K562 (cell line): ENCODE data around the gene SLAMF8. TPM values are rescaled to one million over a fixed set of nuclear protein-coding genes. Genes with fewer than 3 reads are reported as not detected.

Experiments
- ATAC-seq: fragments of 200-7000 bp; cut with Tn5 transposase; 3 replicates; pipeline ENCODE4 v1.9.1; 2020; ENCODE audit warnings: moderate library complexity
- BruUV-seq: library from RNA; stranded (reverse); fragments of 400-500 nt; replicated peaks from 2 replicates; lab custom pipeline; 2021; lab: Mats Ljungman, UMichigan
- CTCF ChIA-PET: fragments of 300-600 bp; formaldehyde crosslinking; extraction: SDS; loops from one replicate; lab custom pipeline; 2021; ENCODE audit warnings: low intra/inter-chr PET ratio; lab: Yijun Ruan, JAX
- POLR2A ChIA-PET: fragments of 300-600, 350-650 bp; sonication (Branson Sonifier 250); formaldehyde crosslinking; extraction: SDS; loops from one replicate; lab custom pipeline; 2021; ENCODE audit warnings: antibody characterized with exemption, inconsistent platforms; lab: Yijun Ruan, JAX
- DNase-seq, 4 experiments: peaks; one replicate each; pipeline versions ENCODE4 v3.0.0 to v3.0.0-alpha.2; 2011 to 2018; ENCODE audit warnings: low spot score in 3 of 4, mixed read lengths in 3 of 4; ENCODE audit errors: extremely low read depth in 1 of 4
- FAIRE-seq: peaks from 2 replicates; lab custom pipeline; 2011; peaks lifted over from hg19 to GRCh38; lab: Jason Lieb, UNC
- H2AFZ ChIP-seq: 2 replicates; pipeline ENCODE4 v1.6.0; 2011; ENCODE audit warnings: low read depth, low read length, control low read depth, inconsistent platforms
- H3K27ac ChIP-seq: fragments of 200-600 bp; 3 replicates; pipeline ENCODE4 v1.8.0; 2011; ENCODE audit warnings: low read depth, mild to moderate bottlenecking, control low read depth, inconsistent platforms, low read length, moderate library complexity, mixed read lengths; ENCODE audit errors: extremely low read depth
- H3K27me3 ChIP-seq, 2 experiments: fragments of 300-600 bp in 1 of 2; 2 replicates in 1 of 2; 3 replicates in 1 of 2; pipeline versions ENCODE4 v1.6.0 to v1.8.0; 2011; ENCODE audit warnings: inconsistent platforms in 2 of 2, low read length in 2 of 2, mild to moderate bottlenecking in 1 of 2, mixed read lengths in 1 of 2, moderate library complexity in 1 of 2; ENCODE audit not compliant: control insufficient read depth in 2 of 2, insufficient read depth in 2 of 2
- H3K36me3 ChIP-seq: fragments of 300-600 bp; 3 replicates; pipeline ENCODE4 v1.8.0; 2011; ENCODE audit warnings: mild to moderate bottlenecking, low read length, inconsistent platforms; ENCODE audit not compliant: control insufficient read depth, insufficient read depth
- H3K4me1 ChIP-seq, 2 experiments: fragments of 200-600 bp in 1 of 2; replicated peaks in 1 of 2; 2 replicates in 1 of 2; 3 replicates in 1 of 2; pipeline versions ENCODE4 v1.5.1 to v1.8.0; 2011; ENCODE audit warnings: inconsistent platforms in 2 of 2, low read length in 2 of 2, mild to moderate bottlenecking in 1 of 2, mixed read lengths in 1 of 2, moderate library complexity in 1 of 2; ENCODE audit not compliant: control insufficient read depth in 2 of 2, insufficient read depth in 2 of 2
- H3K4me2 ChIP-seq: 2 replicates; pipeline ENCODE4 v1.6.1; 2011; ENCODE audit warnings: low read length, control low read depth, inconsistent platforms, mixed read lengths; ENCODE audit not compliant: insufficient read depth
- H3K4me3 ChIP-seq: fragments of 200-600 bp; sonication (generic), shearing (Covaris generic); 2 replicates; pipeline ENCODE4 v1.5.1; 2016; ENCODE audit warnings: control low read depth, inconsistent platforms
- H3K79me2 ChIP-seq: fragments of 200-600 bp; 3 replicates; pipeline ENCODE4 v1.8.0; 2011; ENCODE audit warnings: low read length, inconsistent platforms; ENCODE audit not compliant: control insufficient read depth, insufficient read depth
- H3K9ac ChIP-seq, 2 experiments: 2 replicates each; pipeline versions ENCODE4 v1.6.0 to v1.6.1; 2011; ENCODE audit warnings: low read depth in 2 of 2, low read length in 2 of 2, control low read depth in 1 of 2, inconsistent platforms in 1 of 2, mild to moderate bottlenecking in 1 of 2, mixed read lengths in 1 of 2; ENCODE audit not compliant: insufficient read depth in 1 of 2
- H3K9me1 ChIP-seq: one replicate; pipeline ENCODE4 v1.6.0; 2011; ENCODE audit warnings: inconsistent platforms, mild to moderate bottlenecking, low read length, moderate library complexity; ENCODE audit not compliant: control insufficient read depth, insufficient read depth
- H3K9me3 ChIP-seq: replicated peaks from 2 replicates; pipeline ENCODE4 v1.5.1; 2011; ENCODE audit warnings: low read depth, low read length, inconsistent platforms; ENCODE audit not compliant: control insufficient read depth, insufficient read depth
- H4K20me1 ChIP-seq: replicated peaks from 2 replicates; pipeline ENCODE4 v1.6.1; 2011; ENCODE audit warnings: low read length, inconsistent platforms, mixed read lengths; ENCODE audit not compliant: control insufficient read depth, insufficient read depth
- ARHGAP35 ChIP-seq: fragments of 450-650 bp; IDR thresholded peaks from 2 replicates; pipeline ENCODE4 v1.6.1; 2018; ENCODE audit not compliant: partially characterized antibody
- BDP1 ChIP-seq: IDR thresholded peaks from 3 replicates; pipeline ENCODE4 v1.6.1; 2011; ENCODE audit not compliant: insufficient read length, insufficient read depth
- CBX5 ChIP-seq: IDR thresholded peaks from 2 replicates; pipeline ENCODE4 v1.6.1; 2014; ENCODE audit warnings: low read depth, borderline replicate concordance
- NFIX ChIP-seq: fragments of 250-450 bp; sonication (Bioruptor Pico); IDR thresholded peaks from 2 replicates; pipeline ENCODE4 v1.4.0; 2020; ENCODE audit warnings: low read depth, mild to moderate bottlenecking, moderate library complexity
- NFRKB ChIP-seq: fragments of 450-650 bp; IDR thresholded peaks from 2 replicates; pipeline ENCODE4 v1.6.1; 2016; ENCODE audit warnings: low read depth
- SMAD2 ChIP-seq: fragments of 150-350 bp; IDR thresholded peaks from 2 replicates; pipeline ENCODE4 v1.6.1; 2014; ENCODE audit warnings: low read depth, mild to moderate bottlenecking, low read length
- SMC3 ChIP-seq: conservative IDR thresholded peaks from 2 replicates; pipeline ENCODE4 v1.6.1; 2011; ENCODE audit warnings: low read depth, low read length, improper control_type of control experiment; ENCODE audit not compliant: insufficient read depth
- U2AF2 ChIP-seq: fragments of 200-400 bp; formaldehyde crosslinking; optimal IDR thresholded peaks from 2 replicates; pipeline ENCODE3; 2017; ENCODE audit warnings: low read depth, mild to moderate bottlenecking, low read length
- ZNF239 ChIP-seq: fragments of 250-450 bp; sonication (Bioruptor Pico); IDR thresholded peaks from 2 replicates; pipeline ENCODE4 v1.4.0; 2020; ENCODE audit warnings: mild to moderate bottlenecking
- ZNF778 ChIP-seq: fragments of 450-650 bp; formaldehyde crosslinking; IDR thresholded peaks from 2 replicates; pipeline ENCODE4 v1.4.0; 2020; ENCODE audit warnings: mild to moderate bottlenecking, moderate library complexity
- WGBS: fragments of 100-300 bp; shearing (Covaris generic); methylation state at CpG from one replicate; pipeline ENCODE4 v1.1.6; 2016; ENCODE audit warnings: low coverage, mixed read lengths; ENCODE audit not compliant: insufficient coverage; ENCODE audit errors: missing lambda C conversion rate; 5-methylcytosine and 5-hydroxymethylcytosine counted together
- in situ Hi-C: fragments of 300-500 bp; cut with MboI; formaldehyde crosslinking; loops from 4 replicates; pipeline ENCODE4 v1.15.0; 2018; ENCODE audit warnings: inconsistent platforms, mixed read lengths
- intact Hi-C: fragments of 100-400 bp; cut with micrococcal nuclease; formaldehyde crosslinking; loops from 2 replicates; pipeline ENCODE4 v1.14.2; 2022
- polyA plus RNA-seq, 8 experiments: library from polyadenylated mRNA; depleted of rRNA in 4 of 8; stranded (reverse) in 5 of 8; unstranded in 3 of 8; fragments of >200 nt; fragmentation: Nextera tagmentation in 2 of 8; fragmentation: Illumina TruSeq in 1 of 8; extraction: Ambion mirVana in 2 of 8; extraction: Trizol in 1 of 8; gene quantifications; 2 replicates each; pipeline versions ENCODE4 v1.2.1 to v1.2.3, GENCODE V29; 2011 to 2014; ENCODE audit warnings: inconsistent platforms in 1 of 8, missing spikeins in 1 of 8
- total RNA-seq, 7 experiments: library from RNA; depleted of rRNA in 6 of 7; stranded (reverse); fragments of >200 nt in 6 of 7; fragmentation: Illumina TruSeq in 2 of 7; extraction: Trizol in 2 of 7; gene quantifications; 2 replicates each; pipeline versions ENCODE4 v1.2.1 to v1.2.3, GENCODE V29; 2011 to 2021; ENCODE audit warnings: low replicate concordance in 1 of 7
- TF ChIP-seq, protein P1 (sequence below): IDR thresholded peaks from 2 replicates; pipeline ENCODE4 v1.6.1; 2011; ENCODE audit warnings: borderline replicate concordance, low read depth, mild to moderate bottlenecking, moderate library complexity, low read length; ENCODE audit not compliant: insufficient read depth, poor library complexity, severe bottlenecking
- TF ChIP-seq, protein P2 (sequence below): fragments of 250-450 bp; sonication (Bioruptor Pico); IDR thresholded peaks from 2 replicates; pipeline ENCODE4 v1.4.0; 2020
- TF ChIP-seq, protein P3 (sequence below): fragments of 250-450 bp; sonication (Bioruptor Pico); IDR thresholded peaks from 2 replicates; pipeline ENCODE4 v1.4.0; 2020; ENCODE audit warnings: mild to moderate bottlenecking, moderate library complexity

The SLAMF8 gene
- total and polyA plus RNA-seq, 9 of the 15 experiments (the other 6 are each of a cell fraction or from before 2014, with no cell fraction given), result not detected

DNA sequence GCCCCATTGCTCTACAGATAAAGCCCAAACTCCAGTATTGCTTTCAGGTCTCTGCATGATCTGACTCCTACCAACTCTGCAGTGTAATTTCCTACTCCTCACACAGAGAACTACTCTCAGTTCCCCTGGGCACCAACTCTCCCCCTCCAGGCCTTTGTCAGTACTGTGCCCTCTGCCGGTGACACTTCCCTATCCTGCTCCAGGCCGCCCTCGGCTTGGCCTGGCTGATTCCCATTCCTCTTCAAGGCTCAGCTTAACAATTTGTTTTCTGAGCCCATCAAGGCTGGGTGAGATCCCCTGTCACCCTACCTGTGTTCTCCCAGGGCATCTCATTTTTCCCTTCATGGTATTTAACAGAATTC, 2.6 kb downstream of the SLAMF8 start (continued):
- TF ChIP-seq SMC3 (0 out of 2 replicates have a peak, but pooled peaks have one; percentile 7), NFRKB (no peak), ZNF239 (no peak), NFIX (CRISPR knock-in tag) (no peak)
- TF ChIP-seq, protein P1, sequence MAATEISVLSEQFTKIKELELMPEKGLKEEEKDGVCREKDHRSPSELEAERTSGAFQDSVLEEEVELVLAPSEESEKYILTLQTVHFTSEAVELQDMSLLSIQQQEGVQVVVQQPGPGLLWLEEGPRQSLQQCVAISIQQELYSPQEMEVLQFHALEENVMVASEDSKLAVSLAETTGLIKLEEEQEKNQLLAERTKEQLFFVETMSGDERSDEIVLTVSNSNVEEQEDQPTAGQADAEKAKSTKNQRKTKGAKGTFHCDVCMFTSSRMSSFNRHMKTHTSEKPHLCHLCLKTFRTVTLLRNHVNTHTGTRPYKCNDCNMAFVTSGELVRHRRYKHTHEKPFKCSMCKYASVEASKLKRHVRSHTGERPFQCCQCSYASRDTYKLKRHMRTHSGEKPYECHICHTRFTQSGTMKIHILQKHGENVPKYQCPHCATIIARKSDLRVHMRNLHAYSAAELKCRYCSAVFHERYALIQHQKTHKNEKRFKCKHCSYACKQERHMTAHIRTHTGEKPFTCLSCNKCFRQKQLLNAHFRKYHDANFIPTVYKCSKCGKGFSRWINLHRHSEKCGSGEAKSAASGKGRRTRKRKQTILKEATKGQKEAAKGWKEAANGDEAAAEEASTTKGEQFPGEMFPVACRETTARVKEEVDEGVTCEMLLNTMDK, result peak; percentile 41

DNA sequence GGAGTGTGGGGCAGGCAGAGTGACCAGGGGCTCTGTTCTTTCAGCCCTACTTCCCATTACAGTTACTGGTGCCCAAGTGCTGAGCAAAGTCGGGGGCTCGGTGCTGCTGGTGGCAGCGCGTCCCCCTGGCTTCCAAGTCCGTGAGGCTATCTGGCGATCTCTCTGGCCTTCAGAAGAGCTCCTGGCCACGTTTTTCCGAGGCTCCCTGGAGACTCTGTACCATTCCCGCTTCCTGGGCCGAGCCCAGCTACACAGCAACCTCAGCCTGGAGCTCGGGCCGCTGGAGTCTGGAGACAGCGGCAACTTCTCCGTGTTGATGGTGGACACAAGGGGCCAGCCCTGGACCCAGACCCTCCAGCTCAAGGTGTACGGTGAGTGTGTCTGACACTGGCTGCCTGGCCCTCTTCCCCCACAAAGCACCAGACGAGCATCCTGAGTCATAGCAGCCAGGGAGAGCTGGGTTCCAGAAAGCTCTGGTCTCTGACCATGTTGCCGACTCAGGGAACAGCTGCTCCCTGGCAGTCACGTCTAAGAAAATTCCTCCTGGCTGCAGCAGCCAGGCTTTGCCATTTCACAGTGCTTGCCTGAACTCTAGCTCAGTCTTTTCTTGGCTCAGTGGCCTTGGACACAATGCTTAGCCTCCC, 3.3 kb downstream of the SLAMF8 start:
- FAIRE-seq, result no peak
- Histone ChIP-seq H3K9me1 (no peaks in the 10 kb centered on the region), H3K4me1 (peaks cover 0 to 5% of the 10 kb centered on the region in 2 experiments; a peak in 2 of 5 replicates)
- in situ Hi-C loops, result no loop called here
- TF ChIP-seq SMAD2 (no peak), BDP1 (no peak), ARHGAP35 (no peak), ZNF778 (CRISPR knock-in tag) (no peak), CBX5 (no peak), U2AF2 (no peak)
- TF ChIP-seq, protein P2, sequence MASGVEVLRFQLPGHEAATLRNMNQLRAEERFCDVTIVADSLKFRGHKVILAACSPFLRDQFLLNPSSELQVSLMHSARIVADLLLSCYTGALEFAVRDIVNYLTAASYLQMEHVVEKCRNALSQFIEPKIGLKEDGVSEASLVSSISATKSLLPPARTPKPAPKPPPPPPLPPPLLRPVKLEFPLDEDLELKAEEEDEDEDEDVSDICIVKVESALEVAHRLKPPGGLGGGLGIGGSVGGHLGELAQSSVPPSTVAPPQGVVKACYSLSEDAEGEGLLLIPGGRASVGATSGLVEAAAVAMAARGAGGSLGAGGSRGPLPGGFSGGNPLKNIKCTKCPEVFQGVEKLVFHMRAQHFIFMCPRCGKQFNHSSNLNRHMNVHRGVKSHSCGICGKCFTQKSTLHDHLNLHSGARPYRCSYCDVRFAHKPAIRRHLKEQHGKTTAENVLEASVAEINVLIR (CRISPR knock-in tag), result no peak
- TF ChIP-seq, protein P3, sequence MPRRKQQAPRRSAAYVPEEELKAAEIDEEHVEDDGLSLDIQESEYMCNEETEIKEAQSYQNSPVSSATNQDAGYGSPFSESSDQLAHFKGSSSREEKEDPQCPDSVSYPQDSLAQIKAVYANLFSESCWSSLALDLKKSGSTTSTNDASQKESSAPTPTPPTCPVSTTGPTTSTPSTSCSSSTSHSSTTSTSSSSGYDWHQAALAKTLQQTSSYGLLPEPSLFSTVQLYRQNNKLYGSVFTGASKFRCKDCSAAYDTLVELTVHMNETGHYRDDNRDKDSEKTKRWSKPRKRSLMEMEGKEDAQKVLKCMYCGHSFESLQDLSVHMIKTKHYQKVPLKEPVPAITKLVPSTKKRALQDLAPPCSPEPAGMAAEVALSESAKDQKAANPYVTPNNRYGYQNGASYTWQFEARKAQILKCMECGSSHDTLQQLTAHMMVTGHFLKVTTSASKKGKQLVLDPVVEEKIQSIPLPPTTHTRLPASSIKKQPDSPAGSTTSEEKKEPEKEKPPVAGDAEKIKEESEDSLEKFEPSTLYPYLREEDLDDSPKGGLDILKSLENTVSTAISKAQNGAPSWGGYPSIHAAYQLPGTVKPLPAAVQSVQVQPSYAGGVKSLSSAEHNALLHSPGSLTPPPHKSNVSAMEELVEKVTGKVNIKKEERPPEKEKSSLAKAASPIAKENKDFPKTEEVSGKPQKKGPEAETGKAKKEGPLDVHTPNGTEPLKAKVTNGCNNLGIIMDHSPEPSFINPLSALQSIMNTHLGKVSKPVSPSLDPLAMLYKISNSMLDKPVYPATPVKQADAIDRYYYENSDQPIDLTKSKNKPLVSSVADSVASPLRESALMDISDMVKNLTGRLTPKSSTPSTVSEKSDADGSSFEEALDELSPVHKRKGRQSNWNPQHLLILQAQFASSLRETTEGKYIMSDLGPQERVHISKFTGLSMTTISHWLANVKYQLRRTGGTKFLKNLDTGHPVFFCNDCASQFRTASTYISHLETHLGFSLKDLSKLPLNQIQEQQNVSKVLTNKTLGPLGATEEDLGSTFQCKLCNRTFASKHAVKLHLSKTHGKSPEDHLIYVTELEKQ, result no peak
- TF ChIP-seq, all 486 proteins: peak for 0
- Histone ChIP-seq H3K9ac (no peak overlapping the region), H3K27me3 (peaks cover 23 to 75% of the 10 kb centered on the region in 2 experiments; a peak in 4 of 5 replicates), H3K27ac (no peak overlapping the region), H3K36me3 (no peaks in the 10 kb centered on the region), H3K9me3 (no peaks in the 10 kb centered on the region), H4K20me1 (no peaks in the 10 kb centered on the region), H3K4me3 (no peak overlapping the region), H2AFZ (no peak overlapping the region), H3K4me2 (no peak overlapping the region), H3K79me2 (no peaks in the 10 kb centered on the region)
- ChIA-PET CTCF (no interaction called here), POLR2A (interaction anchor here (0.7 to 1.7 kb wide), 3 partner anchors 12 to 88 kb away, joined by 3 to 5 read pairs (median 3); no protein-coding TSS in a partner anchor)
- BruUV-seq, result no TSS peak
- DNase-seq (no peak), ATAC-seq (no peak)
- WGBS, result 4% methylated on average over 18 of the region's 18 CpGs
- intact Hi-C loops, result loop anchor here (10.0 kb wide), 1 partner anchor 95 kb away; the partner anchor contains the start of gene TAGLN2
